GM18907 (cell line): ENCODE results near the gene NEURL2.

ENCODE experiments used
- ATAC-seq: cut with Tn5 transposase; IDR thresholded peaks from one replicate; pipeline ENCODE4 v1.9.1; 2021; ENCODE audit warnings: mild to moderate bottlenecking, moderate library complexity; ENCODE audit not compliant: unreplicated experiment

The NEURL2 gene

DNA sequence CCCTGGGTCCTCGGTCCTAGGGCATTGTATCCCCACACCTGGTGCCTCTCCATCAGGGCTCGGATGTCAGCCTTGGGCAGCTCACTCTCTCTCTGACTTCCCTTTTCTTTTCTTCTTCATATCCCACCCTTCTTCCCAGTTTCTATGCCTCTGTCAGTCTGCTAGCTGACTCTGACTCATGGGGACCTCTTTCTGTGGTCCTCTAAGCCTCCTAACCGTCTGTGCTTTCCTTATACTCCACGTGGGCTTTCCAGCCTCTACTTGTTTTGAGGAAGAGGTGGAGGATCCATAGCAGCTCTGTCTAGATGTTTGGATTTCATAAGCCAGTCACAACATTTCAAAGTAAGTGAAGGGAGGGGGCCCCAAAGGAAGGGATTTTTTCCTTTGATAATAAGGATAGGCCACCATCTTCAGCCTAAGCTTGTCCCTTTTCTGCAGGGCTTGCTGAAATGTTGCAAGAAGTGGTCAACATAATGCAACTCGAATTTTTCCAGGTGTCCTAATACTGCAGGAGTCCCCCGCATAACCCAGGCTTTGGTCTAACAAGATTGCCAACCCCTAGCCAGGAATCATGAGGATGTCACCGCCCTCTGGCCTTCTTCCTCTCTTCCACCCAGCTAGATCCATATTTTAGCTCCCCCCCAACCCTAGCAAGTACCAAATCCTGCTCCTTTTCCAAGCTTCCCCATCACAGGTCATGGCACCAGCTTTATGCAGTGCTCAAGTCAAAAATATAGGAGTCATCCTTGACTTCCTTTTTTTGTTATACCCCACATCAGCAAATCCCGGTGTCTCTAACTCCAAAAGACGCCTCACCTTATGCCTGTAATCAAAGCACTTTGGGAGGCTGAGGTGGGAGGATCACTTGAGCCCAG is 29.7 kb upstream of the NEURL2 start:
- no peak for ATAC-seq

DNA sequence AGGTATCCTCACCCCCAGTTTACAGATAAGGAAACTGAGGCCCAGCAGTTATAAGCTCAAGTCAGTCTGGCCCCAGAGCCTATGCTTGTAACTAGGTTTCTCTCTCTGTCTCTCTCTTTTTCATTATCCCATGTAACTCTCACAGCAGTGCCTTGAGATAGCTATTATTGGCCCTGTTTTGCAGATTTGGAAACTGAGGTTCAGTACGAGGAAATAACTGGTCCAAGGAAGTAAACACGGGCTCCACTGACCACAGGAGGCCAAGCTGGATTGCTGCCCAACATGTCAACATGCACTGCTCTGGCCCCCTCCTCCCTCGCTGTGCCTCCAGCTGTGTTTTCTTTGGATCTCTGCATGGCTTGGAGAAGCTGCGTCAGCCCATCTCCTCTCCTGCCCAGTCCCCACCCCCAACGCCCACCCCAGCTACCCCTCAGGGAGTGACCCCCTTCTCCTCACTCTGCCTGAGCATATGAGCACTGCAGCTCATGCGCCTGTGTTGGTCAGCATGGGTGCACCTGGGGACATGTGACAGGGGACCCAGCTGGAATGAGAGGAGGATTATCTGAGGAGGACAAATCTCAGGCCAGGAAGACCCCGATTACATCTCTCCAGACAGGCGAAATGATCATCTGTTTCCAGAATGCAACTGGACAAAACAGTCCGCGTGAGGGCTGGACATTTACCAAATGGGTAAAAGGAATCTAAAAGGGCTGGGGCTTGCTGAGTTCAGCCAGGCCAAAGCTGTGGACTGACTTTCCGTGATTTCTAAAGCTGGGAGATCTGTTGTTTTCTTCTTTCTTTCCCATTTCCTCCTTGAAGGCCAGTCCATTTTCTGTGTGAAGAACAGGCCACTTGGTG is 28.8 kb upstream of the NEURL2 start:
- ATAC-seq: no peak

DNA sequence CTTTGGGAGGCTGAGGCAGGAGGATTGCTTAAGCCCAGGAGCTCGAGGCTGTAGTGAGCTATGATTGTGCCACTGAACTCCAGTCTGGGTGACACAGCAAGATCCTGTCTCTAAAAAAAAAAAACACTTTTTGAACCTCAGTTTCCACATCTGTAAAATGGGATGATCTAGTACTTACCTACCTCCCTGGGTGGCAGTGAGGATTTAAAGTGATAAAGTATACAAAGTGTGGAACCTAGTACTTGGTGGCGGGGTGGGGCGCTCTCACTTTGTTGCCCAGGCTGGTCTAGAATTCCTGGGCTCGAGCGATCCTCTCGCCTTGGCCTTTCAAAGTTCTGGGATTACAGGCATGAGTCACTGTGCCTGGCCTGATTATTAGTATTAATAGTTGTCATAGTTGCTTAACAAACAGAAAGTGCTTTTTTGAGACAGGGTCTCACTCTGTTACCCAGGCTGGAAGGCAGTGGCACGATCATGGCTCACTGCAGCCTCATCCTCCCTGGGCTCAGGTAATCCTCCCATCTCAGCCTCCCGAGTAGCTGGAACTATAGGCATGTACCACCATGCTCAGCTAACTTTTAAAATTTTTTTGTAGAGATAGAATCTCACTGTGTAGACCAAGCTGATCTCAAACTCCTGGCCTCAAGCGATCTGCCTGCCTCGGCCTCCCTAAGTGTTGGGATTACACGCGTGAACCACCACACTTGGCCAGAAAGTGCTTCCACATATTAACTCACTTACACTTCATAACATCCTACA is 27.9 kb upstream of the NEURL2 start:
- no peak for ATAC-seq

DNA sequence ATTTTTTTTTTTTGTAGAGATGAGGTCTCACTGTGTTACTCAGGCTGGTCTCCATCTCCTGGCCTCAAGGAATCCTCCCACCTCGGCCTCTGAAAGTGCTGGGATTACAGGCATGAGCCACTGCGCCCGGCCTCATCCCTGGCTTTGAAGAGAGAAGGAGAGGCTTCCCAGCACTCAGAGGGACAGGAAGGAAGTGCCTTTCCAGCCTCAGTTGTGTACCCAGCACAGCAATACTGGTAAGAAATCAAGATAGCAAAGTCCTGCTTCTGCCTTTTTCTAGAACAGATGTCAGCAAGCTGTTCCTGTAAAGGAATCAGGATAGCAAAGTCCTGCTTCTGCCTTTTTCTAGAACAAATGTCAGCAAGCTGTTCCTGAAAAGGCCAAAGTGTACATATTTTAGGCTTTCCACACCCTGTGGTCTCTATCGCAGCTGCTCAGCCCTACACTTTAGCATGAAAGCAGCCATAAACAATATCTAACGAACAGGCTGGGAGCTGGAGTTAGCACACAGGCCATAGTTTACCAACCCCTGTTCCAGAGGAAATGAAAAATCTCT is 27.3 kb upstream of the NEURL2 start:
- no peak for ATAC-seq

DNA sequence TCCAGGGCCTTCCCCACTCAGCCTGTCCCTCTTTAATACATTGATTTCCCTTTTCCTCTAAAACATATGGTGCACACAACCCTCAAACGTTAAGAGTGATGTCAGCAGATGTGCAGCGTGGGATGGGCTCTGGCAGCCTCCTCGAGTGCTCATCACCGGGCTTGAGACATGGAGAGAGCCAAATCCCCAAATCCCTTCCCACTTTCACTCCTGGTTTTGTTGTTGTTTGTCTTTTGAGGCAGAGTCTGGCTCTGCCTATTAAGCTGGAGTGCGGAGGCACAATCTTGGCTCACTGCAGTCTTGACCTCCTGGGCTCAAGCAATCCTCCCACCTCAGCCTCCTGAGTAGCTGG is 26.8 kb upstream of the NEURL2 start:
- no peak for ATAC-seq

DNA sequence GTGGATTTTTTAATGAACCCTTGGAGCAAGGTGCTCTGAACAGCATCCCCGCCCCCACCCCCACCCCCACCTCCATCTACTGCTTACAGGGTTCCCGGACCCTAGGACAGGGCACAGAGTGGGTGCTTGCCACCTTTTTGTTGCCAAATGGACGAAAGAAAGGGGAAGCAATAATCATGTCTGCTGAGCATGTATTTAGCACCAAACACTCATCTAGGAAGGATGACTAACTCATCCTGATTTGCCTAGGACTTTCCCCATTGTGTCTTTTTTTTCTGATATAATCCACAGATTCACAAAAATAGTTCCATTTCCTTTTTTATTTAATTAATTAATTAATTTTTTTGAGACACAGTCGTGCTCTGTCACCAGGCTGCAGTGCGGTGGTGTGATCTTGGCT is 22.1 kb upstream of the NEURL2 start:
- no peak for ATAC-seq

DNA sequence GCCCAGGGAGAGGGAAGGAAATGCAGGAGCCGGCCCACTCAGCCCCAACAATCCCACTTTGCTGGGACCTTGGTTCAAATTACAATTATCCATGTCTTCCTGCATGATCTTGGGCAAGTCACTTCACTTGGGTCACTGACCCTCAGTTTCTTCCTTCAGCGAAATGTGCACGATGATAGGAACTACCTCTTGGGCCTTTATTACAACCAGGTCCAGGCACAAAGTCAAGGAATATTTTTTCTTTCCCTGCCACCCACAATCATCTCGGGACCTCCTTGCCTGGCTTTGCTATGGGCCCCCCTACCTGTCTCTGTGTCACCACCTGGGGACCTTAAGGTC is 21.3 kb upstream of the NEURL2 start:
- no peak for ATAC-seq

DNA sequence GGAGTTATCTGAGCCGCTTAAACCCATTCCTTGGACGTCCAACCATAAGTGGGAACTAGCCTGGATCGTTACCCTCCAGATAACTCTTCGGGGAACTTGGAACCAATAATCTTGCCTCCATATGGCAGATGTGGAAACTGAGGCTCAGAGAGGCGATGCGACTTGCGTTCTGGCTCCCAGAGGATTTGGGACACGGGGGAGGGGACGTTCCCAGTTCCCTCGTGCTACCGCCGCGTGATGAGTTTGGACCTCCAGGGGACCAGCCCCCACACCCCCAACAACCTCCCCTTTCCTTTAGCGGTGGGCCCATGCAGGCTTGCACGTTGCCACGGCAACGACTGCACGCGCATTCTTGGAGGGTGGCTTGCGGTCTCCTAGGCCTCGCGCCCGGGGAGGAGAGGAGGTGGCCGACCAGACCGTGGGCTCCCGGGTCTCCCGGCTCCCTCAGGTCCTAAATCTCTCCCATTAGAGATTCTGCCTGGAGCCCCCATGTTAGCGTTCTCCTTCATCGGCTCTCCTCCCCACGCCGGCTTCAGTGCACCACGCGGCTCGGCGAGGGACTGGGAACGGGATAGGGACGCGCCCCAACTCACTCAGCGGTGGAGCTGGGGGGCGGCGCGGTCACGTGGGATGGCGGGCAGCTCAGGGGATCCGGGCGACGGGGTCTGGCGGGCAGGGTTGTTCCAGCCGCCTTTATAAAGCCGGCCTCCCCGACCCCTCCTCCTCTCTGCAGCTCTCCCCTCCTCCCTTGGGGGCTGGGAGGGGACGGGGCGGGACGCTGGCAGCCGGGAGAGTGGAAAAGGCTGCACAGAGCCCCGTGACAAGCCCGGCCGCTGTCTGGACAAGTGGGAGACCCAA is 20.7 kb upstream of the NEURL2 start, which contains the start of gene PLTP:
Gene PLTP (minus strand): TSS at position 670 of the 858 bp plus-strand sequence. CDS start 703 bp downstream, outside the sequence.
- ATAC-seq: no peak

DNA sequence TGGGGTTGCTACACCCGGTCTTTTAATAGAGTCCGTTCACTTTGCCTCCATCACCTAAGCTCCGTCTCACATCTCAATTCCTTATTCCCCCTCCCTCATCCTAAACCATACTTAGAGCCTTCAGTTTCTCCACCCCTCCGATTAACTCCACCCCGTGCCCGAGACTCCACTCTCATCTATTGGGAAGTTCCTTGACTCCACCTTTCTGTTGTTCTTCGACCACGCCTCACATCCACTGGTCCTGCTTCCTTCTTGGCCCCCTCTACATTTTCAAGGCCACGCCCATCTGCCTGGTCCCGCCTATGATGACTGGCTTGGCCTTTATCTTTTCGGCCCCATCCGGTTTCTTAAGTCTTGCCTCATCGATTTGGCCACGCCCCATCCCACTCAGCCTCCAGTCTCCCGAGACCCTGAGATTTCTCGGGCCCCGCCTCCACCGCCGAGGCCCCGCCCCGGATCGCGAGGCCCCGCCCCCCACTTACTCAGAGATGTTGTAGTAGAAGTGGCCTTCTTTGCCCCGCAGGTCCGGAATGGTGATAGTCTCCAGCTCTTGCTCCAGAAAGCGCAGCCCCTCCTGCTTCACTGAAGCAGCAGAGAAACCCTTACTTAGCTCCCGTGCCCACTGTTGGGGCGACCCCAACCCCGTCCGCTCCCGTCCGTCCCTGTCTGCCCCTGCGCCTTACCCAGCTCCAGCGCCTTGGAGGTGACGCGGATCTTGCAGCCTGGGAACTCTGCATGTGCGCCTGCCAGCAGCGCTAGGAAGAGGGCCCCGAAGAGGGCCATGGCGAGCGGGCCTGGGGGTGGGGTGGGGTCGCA is 19.9 kb upstream of the NEURL2 start:
- peak; percentile 91 for ATAC-seq

DNA sequence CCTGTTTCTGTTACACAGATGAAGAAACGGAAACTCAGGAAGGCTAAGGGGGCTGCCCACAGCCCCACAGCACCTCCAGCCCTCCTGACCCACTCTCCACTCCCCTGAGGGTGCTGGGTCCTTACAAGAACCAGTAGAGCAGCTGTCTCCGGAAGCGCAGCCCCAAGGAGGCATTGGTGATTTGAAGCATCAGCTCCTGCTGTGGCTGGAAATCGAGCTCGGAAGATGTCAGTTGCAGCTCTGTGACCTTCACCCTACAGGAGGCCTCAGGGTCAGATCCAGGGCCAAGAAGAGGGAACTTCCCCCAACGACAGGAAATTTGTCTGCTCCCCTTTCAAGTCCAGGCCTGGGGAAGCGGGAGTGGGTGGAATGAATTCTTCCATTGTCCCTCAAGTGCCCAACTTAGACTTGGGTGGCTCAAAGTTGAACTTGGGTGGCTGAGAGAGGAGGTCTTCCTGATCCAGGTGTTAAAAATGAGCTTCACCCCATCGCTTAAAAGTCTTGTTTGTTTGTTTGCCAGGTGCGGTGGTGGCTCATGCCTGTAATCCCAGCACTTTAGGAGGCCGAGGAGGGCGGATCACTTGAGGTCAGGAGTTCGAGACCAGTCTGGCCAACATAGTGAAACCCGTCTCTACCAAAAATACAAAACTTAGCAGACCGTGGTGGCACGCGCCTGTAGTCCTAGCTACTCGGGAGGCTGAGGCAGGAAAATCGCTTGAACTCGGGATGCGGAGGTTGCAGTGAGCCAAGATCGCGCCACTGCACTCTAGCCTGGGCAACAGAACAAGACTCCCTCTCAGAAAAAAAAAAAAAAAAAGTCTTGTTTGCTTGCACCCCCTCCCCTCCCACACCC is 19.0 kb upstream of the NEURL2 start:
- no peak for ATAC-seq

DNA sequence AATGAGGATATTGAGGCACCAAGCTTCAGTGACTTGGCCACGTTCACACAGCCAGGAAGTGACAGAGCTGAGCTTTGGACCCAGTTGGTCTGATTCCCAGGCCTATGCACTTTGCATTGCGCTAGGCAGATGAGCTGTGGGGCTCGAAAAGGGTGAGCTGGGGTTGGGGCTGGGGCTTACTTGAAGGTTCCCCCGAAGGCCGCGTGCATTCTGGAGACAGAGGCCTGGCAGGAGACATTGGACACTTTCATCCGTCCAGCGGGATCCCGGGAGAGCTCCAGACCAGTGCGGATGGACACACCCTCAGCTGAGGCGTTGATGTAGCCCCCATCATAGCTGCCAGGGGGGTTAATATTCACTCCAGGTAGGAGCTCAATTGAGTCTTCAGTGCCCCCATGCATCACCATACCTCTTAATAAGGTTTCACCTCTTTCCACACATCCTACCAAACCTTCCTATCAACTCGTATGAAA is 18.4 kb upstream of the NEURL2 start:
- no peak for ATAC-seq

DNA sequence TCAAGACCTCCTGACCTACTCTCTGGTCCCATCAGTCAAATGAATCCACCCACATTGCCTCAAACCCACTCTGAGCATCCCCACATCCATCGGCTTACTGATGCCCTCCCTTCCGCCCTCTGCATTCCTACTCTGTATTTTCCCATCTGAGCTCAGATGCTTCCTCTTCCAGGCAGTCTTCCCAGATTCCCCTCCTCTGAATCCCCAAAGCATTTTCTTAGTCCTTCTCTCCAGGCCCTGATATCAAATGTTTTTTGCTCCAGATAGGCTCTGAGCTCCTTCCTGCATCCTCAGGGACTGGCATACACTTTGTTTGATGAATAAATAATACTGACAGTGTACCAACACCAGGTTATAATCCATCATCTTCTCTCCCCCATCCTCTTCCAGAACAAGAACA is 17.1 kb upstream of the NEURL2 start:
- no peak for ATAC-seq

DNA sequence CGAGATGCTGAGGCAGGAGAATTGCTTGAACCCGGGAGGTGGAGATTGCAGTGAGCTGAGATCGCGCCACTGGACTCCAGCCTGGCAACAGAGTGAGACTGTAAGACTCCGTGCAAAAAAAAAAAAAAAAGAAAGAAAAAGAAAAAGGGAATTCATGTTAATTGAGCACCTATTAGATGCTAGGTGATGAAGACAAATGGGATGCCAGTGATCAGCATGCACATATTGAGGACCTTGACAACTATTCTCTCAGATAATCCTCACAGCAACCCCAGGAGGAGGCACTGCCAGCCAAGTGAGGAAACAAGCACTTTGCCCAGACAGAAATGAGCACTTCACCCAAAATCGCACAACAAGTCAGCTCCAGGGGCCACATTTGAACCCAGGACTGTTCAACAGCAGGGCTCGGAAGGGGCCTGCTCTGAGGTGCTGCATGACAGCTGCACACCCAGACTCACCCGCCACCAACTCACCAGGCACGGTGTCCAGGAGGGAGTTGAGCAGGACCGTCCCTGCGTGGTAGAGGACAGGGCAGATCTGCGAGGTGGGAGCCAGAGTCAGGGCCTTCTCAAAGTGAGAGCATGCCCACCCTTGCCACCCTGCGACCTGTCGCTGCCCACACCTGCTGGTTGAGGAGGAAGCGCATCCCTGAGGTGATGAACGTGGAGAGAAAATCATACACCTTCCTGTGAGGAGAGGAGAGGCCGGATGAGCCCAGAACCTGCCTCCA is 16.4 kb upstream of the NEURL2 start:
- no peak for ATAC-seq

DNA sequence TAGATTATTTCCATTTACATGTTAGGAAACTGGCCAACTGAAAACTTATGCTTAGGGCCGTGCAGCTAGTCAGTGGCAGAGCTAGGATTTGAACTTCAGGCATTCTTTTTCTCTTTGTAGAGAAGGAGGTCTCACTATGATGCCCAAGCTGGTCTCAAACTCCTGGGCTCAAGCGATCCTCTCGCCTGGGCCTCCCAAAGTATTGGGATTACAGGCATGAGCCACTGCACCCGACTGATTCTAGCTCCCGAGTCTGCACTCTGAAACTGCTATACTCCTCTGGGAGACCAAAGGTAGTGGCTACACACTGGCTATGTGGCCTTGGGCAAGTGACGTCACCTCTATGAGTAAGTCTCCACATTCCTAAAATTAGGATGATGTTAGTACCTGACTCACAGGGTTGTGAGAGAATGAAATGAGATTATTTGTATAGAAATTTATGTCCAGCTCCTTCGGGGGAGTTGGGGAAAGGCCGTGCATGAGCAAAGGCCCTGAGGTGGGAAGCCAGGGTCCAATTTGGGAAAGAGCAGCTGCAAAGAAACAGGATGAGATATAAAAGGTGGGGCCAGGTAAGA is 14.6 kb upstream of the NEURL2 start:
- no peak for ATAC-seq

DNA sequence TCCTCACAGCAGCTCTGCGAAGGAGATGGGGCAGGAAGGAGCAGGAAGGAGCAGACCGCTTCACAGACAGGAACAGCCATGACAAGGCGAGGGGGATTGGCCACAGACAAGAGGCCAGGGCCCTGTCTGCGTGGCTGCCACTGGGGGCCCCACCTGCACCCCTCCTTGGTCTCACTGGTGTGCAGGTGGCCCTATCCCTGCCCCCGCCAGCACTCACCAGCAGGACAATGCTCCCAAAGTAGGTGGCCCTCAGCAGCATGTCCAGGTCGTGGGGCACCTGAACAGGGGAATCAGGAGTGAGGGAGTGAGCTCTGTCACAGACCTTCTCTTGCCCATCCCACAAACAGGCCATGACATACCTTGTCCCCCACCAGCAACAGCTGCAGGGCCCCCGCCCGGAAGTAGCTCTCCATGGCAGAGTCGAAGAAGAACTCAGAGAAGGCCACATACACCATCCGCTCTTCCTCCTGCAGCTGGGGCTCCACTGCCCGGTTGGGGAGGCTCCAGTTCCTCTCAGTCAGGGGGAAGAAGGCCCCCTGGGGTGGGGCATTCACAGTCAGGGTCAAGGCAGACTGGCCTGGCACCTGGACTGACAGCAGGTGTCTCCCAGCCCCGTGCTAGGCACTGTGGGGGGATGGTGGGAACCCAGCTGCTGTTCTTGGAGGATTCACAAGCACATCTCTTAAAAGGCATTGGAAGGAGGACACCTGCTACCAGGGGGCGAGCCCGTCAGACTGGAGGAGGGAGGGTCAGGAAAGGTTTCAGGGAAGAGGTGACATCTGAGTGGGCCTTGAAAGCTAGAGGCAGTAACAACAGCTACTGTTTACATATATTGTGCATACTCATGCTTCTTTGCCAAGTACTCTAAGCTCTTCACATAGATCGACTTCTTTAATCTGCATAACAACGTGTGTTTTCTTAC is 13.8 kb upstream of the NEURL2 start:
- ATAC-seq: no peak

DNA sequence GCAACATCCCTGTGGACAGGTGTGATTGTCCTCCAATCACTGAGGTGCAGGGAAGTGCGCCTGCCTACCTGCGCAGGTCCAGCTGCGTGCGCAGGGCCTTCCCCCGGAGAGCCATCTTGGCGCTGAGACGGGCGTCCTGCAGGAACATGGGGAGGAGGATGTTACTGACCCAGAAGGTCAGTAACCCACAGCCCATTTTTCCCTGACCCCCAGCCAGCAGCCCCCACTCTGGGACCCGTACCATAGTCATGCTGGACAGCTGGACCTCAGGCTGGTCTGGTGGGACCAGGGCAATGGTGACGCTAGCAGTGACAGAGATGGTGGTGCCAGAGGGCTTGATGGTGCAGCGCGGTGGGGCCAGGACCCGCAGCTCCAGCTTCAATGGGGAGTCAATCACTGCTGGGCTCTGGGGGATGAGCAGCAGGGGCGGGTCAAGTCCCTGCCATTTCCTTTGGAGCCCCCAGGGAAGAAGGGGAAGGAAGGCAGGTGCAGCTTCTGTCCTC is 11.2 kb upstream of the NEURL2 start:
- no peak for ATAC-seq
